NB4 (cell line): Measurements from ENCODE around the gene PLA2G4F.
"Not testable (repeated sequence)": the region's sequence is repeated elsewhere in the genome, so short reads cannot be mapped to it uniquely, and the experiment has no call there.

ENCODE experiments used
- DNase-seq: peaks from one replicate; pipeline ENCODE4 v3.0.0; 2010; ENCODE audit warnings: low read depth
- H3K4me3 ChIP-seq: one replicate; pipeline ENCODE4 v1.5.1; 2011; ENCODE audit warnings: mild to moderate bottlenecking, low read depth, low read length, moderate library complexity
- CTCF ChIP-seq: IDR thresholded peaks from one replicate; pipeline ENCODE4 v1.5.1; 2012; ENCODE audit warnings: low read depth, low read length
- MYC ChIP-seq: IDR thresholded peaks from 2 replicates; pipeline ENCODE4 v1.6.1; 2011; ENCODE audit warnings: low read depth, low read length
- POLR2A ChIP-seq: IDR thresholded peaks from 2 replicates; pipeline ENCODE4 v1.6.1; 2011; ENCODE audit warnings: mild to moderate bottlenecking; ENCODE audit not compliant: insufficient read length; ENCODE audit errors: extremely low read depth
- TF ChIP-seq, protein P1 (sequence below): IDR thresholded peaks from 2 replicates; pipeline ENCODE4 v1.6.1; 2011; ENCODE audit warnings: low read depth, low read length

The PLA2G4F gene

GRCh38 chr15:42100021-42100800, 56.2 kb downstream of the PLA2G4F start:
- peak; percentile 52 for DNase-seq
- H3K4me3 ChIP-seq: no peak overlapping the region
- TF ChIP-seq POLR2A (no peak), MYC (peak; percentile 46), CTCF (no peak)
- TF ChIP-seq, protein P1, sequence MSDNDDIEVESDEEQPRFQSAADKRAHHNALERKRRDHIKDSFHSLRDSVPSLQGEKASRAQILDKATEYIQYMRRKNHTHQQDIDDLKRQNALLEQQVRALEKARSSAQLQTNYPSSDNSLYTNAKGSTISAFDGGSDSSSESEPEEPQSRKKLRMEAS: peak; percentile 76

DNA sequence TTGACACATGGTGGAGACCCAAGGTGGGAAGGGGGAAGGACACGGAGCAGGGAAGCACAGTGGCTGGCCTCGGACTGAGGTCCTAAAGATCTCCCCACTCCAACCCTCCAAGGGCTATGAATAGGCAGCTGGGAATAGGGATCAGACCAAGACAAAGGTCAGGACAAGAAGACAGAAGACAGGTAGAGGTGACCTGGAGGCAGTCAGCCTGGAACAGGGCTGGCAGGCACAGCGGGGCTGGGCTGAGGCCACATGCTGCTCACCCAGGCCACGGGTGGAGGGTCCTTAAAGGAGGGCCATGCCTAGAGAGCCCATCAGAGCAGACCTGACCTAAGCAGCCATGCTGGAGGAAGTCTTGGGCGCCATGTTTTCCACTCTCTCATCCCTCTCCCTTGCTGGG, 59.4 kb downstream of the PLA2G4F start:
- TF ChIP-seq CTCF: no peak
- TF ChIP-seq, protein P1: no peak
- no peak for TF ChIP-seq MYC
- TF ChIP-seq POLR2A: no peak
- H3K4me3 ChIP-seq: no peak overlapping the region
- DNase-seq: no peak

DNA sequence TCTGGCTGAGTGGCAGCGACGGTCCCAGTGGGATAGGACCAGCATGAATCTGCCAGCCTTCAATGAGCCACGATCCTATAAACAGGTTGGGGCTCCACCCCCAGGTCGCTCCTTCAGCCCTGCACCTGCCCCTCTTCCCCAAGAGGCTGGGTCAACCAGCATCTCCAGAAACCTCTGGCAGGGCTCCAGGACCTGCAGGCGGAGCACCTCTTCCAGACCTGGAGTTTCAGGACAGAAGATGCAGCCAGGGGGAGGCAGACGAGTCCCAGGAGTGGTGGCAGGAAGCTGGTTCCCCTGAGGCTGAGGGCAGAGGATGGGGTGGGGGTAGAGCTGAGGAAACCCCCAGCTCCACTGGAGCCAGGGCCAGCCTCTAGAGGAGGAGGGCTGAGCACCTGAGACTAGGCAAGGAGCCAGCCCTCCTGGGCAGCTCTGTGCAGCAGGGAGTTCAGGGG, 61.9 kb downstream of the PLA2G4F start, which contains the start of gene PLA2G4D:
Gene PLA2G4D (minus strand): TSS at position 51 of the 452 bp plus-strand sequence. CDS start 103 bp downstream, outside the sequence.
- TF ChIP-seq, protein P1: no peak
- TF ChIP-seq MYC (no peak), POLR2A (no peak), CTCF (no peak)
- H3K4me3 ChIP-seq: no peak within 1 kb of the TSS
- DNase-seq: no peak

- TF ChIP-seq CTCF (no peak), POLR2A (no peak), MYC (no peak)
- TF ChIP-seq, protein P1: no peak
- H3K4me3 ChIP-seq: no peak overlapping the region
- peak; percentile 65 for DNase-seq
These were observed 62.5 kb downstream of the PLA2G4F start for GRCh38 chr15:42093966-42094365.

DNA sequence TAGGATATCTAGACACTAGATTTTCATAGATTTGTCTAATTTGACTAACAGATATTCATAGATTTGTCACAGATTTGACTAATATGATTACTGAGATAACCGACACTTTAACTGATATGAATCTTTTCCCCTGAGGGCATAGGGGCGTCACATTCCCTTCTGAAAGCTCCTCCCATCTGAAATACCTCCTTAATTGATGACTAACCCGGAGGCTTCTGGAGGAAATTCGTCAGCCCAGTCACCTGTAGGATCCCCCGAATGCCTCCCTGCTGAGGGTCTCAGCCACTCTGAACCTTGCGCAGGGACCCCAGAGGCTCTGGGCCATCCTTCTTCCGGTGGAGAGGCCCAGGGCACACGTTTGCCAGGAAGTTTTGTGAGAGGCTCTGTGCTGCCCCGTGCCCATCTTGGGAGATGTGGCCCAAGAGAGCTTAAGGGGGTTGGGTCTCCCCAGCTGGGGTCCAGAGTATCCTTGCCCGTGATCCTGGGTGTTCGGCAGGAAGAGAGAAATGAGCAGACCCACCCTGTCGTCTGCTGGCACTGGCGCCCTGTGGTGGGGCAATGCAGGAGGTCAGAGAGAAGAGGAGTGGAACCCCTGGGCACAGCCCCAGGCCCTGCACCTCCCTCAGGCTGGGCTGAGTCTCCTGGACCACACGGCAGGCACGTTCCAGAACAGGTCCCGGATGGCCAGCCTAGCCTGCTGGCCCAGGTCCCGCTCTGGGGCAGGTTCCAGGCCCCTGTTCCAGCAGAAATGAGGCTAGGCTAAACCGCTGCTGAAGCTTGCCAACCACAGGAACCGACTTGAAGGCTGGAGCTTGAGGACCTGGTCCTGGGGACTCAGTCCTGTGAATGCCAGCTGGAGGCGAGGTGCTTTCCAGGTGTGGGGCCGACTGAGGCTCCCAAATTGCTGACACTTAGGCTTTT, 63.8 kb downstream of the PLA2G4F start:
- DNase-seq: peak; percentile 15
- no peak overlapping the region for H3K4me3 ChIP-seq

DNA sequence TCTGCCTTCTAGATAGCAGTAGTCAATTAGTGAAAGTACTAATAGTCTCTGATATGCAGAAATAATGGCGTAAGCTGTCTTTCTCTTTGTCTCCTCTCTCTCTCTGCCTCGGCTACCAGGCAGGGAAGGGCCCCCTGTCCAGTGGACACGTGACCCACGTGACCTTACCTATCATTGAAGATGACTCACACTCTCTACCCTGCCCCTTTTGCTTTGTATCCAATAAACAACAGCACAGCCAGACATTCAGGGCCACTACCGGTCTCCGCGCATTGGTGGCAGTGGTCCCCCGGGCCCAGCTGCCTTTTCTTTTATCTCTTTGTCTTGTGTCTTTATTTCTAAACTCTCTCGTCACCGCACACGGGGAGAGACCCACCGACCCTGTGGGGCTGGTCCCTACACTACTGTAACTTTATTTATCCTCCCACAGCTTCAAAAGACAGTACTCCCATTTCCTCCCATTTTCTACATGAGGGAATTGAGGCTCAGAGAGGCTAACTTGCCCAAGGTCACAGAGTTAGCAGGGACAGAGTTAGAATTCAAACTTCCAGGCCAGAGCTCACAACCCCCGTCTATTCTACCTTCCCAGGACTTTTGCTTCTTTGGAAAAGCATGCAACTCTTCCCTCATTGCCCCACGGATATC, 64.6 kb downstream of the PLA2G4F start:
- not testable (repeated sequence) for H3K4me3 ChIP-seq, DNase-seq

More for the DNA sequence above, 63.8 kb downstream of the PLA2G4F start:
- TF ChIP-seq, protein P1: no peak
- no peak for TF ChIP-seq POLR2A
- TF ChIP-seq CTCF: no peak
- no peak for TF ChIP-seq MYC
